ENCODE results near the gene ACO1. TPM values are rescaled to one million over a fixed set of nuclear protein-coding genes. Genes with fewer than 3 reads are reported as not detected.
A peak's percentile ranks its signal among the peaks of the same experiment; 100 is the strongest.
"Not testable (repeated sequence)": the region's sequence is repeated elsewhere in the genome, so short reads cannot be mapped to it uniquely, and the experiment has no call there.

Gene ACO1
- total and polyA plus RNA-seq, 12 donors: 7.1 to 77.6 (median 65.1) TPM

DNA sequence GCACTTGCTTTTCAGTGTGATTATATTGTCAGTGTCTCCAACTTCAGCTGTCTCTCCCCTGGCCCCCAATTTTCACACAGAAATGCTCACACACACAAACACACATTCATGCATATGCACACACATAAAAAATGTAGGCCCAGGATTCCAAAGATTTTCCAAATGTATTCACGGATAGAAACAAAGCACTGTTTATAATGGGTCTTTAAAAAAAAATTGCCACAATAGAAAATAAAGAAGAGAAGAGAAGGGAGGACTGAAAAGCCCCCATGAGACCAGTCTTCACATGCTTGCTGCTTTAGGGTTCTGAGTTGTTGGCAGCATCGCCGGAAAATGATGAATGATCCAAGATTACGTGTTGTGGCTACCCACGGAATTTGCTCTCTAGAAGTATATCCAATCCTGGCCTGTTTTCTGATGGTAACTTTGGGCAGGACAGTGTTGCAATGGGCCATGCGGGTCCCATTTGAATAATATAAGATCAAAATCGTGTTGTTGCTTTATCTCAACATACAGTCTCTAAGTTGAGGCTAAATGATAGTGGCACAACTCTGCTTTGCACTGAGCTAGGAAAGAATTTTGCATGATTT is 36.2 kb upstream of the ACO1 start:
- Histone ChIP-seq H3K4me1 (peaks cover 0 to 9% (median 0%) of the 10 kb centered on the region in 9 donors), H3K36me3 (no peaks in the 10 kb centered on the region), H3K4me3 (no peak overlapping the region), H3K9me3 (no peaks in the 10 kb centered on the region), H3K27me3 (no peaks in the 10 kb centered on the region), H3K27ac (no peak overlapping the region)
- intact Hi-C loops (cut with DNase I): no loop called here
- DNase-seq (no peak), ATAC-seq (no peak)
- WGBS, 2 donors: 63 to 68% methylated on average over 7 of the region's 7 CpGs
- TF ChIP-seq, protein P1, sequence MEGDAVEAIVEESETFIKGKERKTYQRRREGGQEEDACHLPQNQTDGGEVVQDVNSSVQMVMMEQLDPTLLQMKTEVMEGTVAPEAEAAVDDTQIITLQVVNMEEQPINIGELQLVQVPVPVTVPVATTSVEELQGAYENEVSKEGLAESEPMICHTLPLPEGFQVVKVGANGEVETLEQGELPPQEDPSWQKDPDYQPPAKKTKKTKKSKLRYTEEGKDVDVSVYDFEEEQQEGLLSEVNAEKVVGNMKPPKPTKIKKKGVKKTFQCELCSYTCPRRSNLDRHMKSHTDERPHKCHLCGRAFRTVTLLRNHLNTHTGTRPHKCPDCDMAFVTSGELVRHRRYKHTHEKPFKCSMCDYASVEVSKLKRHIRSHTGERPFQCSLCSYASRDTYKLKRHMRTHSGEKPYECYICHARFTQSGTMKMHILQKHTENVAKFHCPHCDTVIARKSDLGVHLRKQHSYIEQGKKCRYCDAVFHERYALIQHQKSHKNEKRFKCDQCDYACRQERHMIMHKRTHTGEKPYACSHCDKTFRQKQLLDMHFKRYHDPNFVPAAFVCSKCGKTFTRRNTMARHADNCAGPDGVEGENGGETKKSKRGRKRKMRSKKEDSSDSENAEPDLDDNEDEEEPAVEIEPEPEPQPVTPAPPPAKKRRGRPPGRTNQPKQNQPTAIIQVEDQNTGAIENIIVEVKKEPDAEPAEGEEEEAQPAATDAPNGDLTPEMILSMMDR (IDR thresholded peaks at IDR 0.05): no peak

DNA sequence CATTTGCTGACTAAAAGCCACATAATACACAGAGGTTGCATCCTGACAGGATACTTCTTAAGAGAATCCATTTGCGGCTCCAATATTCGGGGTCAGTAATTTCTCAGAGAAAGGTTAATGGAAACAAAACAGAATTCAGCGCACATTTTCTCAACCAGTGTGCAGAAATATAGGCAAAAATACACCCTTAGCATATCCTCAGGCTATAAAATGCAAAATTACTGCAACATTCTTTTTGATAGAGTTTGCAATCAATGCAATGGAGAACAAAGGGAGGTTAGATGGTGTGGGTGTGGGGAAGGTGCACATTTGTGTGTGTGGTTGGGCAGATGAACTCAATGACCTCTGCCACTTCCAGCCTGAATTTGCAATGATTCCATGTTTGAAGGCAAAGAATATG is 35.4 kb upstream of the ACO1 start:
- no peaks in the 10 kb centered on the region for H3K27me3 ChIP-seq
- H3K9me3 ChIP-seq: no peaks in the 10 kb centered on the region
- peaks cover 0 to 9% (median 0%) of the 10 kb centered on the region in 9 donors for H3K4me1 ChIP-seq
- WGBS, 2 donors: 85 to 86% methylated on average over 3 of the region's 3 CpGs
- no peak overlapping the region for H3K4me3 ChIP-seq
- ATAC-seq (no peak), DNase-seq (no peak)
- H3K27ac ChIP-seq: no peak overlapping the region
- intact Hi-C loops (cut with DNase I): no loop called here
- H3K36me3 ChIP-seq: no peaks in the 10 kb centered on the region
- TF ChIP-seq, protein P1 (IDR thresholded peaks at IDR 0.05): no peak

DNA sequence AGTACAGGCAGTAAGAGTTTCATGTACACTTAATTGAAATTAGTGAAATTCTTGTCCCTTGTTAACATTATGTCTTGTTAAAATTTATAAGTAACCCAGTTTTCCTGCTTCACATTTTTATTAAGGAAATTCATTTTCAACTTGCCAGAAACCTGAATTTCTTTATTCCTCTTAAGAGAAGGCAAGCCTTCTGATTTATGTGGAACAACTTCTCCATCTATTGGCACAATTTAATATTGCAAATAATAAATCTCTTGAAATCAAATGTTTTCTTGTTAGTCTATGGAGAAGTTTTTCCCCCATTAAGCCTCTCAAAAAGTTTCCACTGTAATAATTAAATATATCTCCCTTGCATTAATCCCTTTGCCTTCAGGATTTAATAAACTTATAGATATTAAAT is 33.8 kb upstream of the ACO1 start:
- no peak overlapping the region for H3K4me3 ChIP-seq

DNA sequence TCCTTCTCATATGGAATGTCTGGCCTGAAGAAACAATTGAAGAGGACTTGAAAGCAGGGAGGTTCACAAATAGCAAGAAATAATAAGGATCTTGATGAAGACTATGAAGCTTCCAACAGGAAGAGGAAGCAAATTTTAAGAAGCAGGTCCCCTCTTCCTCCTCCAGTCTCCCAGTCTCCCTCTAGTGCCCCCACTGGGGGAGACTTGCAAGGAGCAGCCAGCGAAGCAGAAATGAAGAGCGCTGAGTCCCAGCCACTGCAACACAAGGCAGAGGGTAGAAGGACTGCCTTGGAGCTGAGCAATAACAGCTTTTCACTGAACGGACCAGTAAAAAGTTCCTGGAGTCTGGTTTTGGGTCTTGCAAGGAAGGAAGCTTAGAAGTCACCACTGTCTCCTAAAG is 32.6 kb upstream of the ACO1 start:
- 45 to 57% methylated on average over 3 of the region's 3 CpGs for WGBS, 2 donors
- DNase-seq (no peak), ATAC-seq (no peak)
- H3K27me3 ChIP-seq: peaks cover 0 to 4% (median 0%) of the 10 kb centered on the region in 7 donors
- H3K4me3 ChIP-seq: no peak overlapping the region
- TF ChIP-seq, protein P1 (IDR thresholded peaks at IDR 0.05): no peak
- no peaks in the 10 kb centered on the region for H3K36me3 ChIP-seq
- no peak overlapping the region for H3K27ac ChIP-seq
- intact Hi-C loops (cut with DNase I): loop anchor here in 1 of 10 donors (10.0 kb wide), 1 partner anchor 1227 kb away; no protein-coding TSS in a partner anchor
- H3K9me3 ChIP-seq: no peaks in the 10 kb centered on the region
- no peaks in the 10 kb centered on the region for H3K4me1 ChIP-seq

More for the DNA sequence above, 33.8 kb upstream of the ACO1 start:
- no peak overlapping the region for H3K27ac ChIP-seq
- H3K4me1 ChIP-seq: no peaks in the 10 kb centered on the region
- no peaks in the 10 kb centered on the region for H3K36me3 ChIP-seq
- TF ChIP-seq, protein P1 (IDR thresholded peaks at IDR 0.05): peak in 7 of 9 donors; percentile 29 to 55 (median 49)
- no peaks in the 10 kb centered on the region for H3K9me3 ChIP-seq
- DNase-seq (no peak), ATAC-seq (no peak)
- intact Hi-C loops (cut with DNase I): loop anchor here in 1 of 10 donors (10.0 kb wide), 1 partner anchor 1226 kb away; no protein-coding TSS in a partner anchor
- H3K27me3 ChIP-seq: peaks cover 0 to 4% (median 0%) of the 10 kb centered on the region in 7 donors

DNA sequence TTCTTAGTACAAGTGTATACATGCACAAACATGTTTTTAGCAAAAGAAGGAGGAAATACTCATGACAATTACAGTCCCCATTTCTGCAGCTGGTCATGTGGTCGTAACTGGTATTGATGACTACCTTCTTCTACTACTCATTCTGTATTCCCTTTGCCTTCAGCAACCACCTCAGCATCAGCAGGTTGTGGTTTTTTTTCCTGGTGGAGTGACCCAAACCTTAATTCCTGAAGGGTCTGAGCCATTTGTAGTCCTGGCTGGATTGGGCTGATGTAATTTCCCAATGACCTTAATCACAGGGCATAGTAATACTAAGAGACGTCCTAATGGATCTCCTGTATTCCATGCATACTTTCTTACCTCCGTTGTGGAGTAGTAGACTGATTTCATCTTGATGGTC is 31.0 kb upstream of the ACO1 start:
- ATAC-seq, H3K27me3 ChIP-seq, H3K4me3 ChIP-seq, H3K9me3 ChIP-seq, H3K36me3 ChIP-seq, H3K4me1 ChIP-seq, H3K27ac ChIP-seq, DNase-seq: not testable (repeated sequence)
- intact Hi-C loops (cut with DNase I): loop anchor here in 1 of 10 donors (10.0 kb wide), 1 partner anchor 1229 kb away; no protein-coding TSS in a partner anchor
- WGBS, 2 donors: 72 to 75% methylated on average over 3 of the region's 3 CpGs

Data from heart right ventricle (tissue), 16 donors.